HG02981 (cell line): ENCODE results near the gene CYRIA.

Source experiments
- ATAC-seq: cut with Tn5 transposase; IDR thresholded peaks from one replicate; pipeline ENCODE4 v1.9.1; 2021; ENCODE audit warnings: mild to moderate bottlenecking, moderate library complexity; ENCODE audit not compliant: unreplicated experiment

The CYRIA gene

DNA sequence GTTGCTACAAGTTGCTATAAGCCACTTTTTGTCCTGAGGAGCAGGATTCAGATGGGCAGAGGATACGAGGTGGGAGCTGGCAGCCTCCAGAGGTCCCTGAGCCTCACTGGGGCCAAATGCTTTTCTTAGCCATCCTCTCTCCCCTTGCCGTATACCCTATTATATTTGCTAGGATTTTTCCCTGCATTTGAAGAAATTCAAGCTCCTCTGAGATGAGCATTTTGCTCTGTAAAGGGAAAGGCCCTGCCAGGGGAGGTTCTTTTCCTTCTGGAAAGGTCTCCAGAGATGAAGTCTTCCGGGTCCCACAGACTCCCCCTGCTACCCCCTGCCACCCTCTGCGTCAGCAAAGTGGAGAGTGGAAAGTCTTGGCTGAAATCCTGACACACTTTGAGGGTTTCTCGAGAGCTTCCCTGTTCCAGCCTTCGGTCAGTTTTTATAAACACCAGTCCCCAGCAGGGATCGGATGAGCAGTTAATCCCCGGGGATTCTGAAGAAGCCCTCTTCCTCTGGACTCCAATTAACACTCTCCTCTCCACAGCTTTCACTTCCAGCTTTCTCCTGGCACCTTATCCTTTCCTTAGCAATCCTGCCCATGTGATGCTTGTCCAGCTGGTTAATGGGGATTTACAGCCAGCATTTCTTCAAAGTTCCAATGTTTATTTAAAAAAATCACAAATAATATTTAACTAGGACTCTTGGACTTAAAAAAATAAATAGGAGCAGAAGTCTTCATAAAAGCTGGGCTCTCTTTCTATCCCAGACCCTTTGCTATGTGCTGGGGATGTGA is 13.1 kb downstream of the CYRIA start:
- ATAC-seq: no peak

- no peak for ATAC-seq
Observed at GRCh38 chr2:16650287-16651249, 15.1 kb downstream of the CYRIA start.

- ATAC-seq: no peak
Observed at GRCh38 chr2:16649353-16650286, 16.0 kb downstream of the CYRIA start.

DNA sequence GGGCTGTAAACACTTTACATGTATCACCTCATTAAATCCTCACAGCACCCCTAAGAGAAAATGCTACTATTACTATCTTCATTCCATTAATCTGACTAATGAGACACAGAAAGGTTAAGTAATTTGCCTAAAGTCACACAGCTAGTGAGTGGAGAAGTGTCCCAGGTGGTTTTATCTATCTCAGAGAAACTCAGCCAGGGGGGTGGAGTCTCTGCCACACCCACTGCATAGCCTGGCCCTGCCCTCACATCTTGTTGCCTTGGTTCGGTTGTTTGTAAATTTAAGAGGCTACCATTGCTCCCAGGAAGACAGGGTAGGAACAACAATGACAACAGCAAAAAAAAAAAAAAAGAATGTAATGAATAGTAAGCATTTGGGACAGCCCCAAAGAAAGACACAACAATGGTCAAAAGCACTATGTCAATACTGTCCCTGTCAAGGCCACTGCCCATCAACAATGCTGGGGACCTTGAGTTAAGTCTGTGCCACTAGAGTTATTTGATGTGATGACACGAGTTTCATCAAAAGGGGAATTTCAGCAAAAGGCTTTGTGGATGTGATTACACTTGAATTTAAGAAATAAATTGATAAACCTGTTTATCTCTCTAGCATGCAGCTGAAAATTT is 17.5 kb downstream of the CYRIA start:
- no peak for ATAC-seq

DNA sequence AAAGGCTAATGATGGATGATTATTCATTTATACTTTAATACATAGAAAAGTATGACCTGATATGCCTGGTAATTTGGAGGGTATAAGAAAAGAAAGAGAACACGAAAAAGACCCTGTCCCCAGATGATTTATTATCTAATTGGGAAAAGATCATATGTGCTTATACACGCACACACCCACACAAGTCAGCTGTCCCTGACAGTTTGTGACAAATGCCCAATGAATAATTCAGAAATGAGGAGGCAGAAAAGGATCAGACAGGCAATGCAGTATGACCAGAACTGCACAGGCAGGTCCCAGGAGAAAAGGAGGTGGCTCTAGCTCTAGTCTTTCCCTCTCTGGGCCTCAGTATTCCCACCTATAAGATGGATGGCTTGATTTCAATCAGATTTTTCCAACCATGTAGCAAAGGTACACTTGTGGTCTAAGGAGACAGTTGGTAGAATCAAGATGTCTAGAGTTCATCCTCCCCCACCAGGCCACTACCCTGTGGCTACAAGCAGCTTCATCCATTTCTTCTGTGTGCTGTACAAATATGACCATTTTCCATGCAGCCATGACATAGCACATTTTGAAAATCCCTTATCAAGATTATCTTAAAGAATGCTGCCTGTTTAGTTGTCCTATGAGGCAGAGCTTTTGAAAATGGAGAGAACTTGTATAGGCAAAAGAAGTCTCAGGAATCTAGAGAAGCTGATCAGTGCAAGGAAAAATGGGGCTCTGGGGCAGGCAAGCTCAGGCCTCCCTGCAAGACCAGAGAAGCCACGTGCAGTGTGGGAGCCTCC is 19.7 kb downstream of the CYRIA start:
- no peak for ATAC-seq

DNA sequence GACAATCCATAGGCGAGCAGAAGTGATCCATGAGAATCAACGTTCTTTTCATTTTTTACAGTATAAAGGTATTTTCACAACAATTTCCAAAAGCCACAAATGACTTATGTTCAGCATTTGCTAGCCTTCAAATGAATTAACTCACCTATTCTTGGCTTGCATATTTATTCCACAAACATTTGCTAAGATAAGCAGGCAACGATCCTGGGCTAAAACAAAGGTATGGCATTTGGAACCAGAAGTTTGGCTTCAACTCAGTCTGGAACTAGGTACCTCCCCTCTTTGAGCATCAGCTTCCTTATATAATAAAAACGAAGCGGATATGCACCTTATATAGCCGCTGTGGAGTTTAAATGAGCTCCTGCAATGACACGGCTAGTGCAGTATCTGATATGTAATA is 20.5 kb downstream of the CYRIA start:
- no peak for ATAC-seq

DNA sequence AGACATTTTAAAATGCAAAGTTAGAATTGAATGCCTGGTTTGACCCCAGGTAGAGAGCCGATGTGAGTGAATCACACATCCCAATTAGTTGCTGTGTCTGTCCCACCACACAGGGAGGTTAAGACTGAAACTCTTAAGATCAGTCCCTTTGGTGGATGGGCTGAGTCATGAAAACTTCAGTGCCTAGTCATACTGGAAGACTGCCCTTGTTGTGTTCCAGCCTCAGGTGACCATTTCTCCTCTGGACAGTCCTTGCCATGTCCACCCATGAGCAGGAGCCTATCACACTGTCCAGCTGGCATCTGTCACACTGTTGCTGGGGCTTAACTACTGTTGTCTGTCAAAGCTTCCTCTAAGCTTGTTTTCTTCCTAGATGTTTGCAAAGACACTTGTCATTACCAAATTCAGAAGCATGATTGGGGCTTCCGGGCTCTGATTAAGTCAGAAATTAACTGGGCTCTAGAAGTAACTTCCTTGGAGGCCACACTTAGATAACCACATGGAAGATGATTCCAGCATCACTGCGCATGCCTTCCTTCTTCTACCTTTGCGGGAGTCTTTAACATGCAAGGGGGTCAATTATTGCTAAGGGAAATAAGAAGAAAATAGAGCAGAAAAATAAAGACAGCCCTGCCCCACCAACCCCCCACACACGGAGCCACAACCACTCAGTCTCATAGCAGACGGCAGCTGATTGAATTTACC is 21.3 kb downstream of the CYRIA start:
- no peak for ATAC-seq

DNA sequence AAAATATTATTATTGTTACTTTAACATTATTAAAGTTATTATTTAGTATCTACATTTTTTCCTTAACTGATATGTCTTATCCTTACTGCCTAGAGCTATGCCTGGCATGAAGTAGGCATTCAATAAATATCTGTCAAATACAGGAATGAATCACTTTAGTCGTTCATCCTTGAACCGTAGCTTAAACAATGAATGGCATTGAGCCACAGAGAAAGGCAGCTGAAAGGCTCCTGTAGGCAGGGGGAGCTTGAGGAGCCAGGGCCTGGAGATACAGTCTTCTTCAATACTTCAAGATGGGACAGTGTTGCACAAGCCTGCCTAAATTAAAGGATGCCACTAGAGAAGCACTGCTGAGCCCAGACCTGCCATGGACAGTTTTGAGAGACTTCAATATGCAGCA is 22.5 kb downstream of the CYRIA start:
- ATAC-seq: no peak

DNA sequence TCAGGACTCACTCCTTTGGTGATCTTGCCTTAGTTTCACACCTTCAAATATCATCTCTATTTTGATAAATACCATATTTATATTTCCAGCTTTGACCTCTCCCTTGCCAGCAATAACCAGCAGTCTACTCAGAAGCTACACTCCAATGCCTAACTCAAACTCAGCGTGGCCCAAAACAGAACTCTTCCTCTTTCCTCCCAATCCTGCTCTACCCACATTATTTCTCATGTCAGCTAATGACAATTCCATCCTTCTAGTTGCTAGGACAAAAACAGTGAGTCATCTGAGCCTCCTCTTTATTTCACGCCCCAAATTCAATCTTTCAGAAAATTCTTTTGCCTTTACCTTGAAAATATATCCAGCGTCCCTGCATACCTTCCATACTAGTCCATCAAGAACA is 23.5 kb downstream of the CYRIA start:
- ATAC-seq: no peak

DNA sequence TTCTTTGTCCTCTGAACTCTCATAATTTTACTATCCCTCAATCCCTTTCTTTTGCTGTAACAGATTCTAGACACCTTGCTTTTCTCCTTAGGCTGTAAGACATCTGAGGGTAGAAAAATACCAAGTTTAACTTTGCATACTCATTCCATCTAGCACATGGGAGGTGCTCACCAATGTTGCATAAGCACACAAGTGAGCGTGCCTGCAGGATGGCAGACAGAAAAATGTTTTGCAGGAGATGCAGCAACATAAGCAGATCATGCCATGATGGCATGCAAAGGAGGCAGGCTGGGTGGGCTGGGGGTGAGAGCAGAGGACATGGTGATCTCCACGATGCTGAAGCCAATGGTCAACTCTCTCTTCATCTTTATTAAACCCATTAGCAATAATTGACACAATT is 24.1 kb downstream of the CYRIA start:
- no peak for ATAC-seq

DNA sequence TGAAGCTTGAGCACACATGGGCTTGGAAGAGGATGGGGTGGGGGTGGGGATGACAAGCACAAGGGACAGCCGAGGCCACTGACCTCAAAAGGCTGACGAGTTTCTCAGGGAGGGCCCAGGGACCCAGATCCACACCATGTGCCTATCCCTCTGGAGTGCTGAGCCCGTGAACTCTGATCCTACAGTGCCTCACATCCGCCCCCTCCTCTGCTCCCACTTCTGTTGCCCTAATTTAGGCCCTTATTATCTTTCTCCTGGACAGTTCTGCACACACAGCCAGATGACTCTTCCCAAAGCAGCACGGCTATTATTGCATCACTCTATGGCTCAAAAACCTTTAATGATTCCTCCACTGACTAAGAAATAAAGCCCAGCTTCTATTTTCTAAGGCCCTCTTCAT is 24.8 kb downstream of the CYRIA start:
- ATAC-seq: no peak

DNA sequence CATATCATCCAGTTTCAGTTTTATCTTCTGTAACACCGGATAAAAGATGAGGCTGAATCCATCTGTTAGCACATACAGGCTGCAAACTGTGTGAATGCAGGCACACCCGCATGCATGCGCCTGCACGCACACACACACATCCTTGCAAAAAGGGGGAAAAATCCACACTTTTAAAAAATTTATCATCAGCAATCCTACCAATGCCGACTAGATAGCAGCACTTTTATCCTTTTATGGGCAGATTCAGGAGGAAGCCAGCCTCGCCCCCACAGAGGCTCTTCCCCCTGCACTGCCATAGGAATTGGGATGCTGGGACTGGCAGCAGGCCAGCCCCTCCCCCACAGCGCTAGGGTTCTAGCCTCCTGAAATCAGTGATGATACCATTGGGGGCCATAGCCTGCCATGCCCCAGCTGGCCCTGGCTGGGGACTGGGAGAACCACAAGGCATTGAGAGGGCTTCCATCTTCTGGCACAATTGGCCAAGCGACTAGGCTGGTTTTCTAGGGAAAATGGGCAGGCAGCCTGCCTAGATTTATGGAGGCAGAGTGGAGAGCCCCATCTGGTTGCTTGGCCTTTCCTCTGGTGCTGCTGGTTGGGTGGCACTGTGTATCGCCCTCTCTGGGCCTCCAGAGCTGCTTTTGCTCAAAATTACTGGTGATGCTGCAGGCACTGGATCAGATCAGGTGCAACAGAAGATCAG is 25.5 kb downstream of the CYRIA start:
- ATAC-seq: no peak

DNA sequence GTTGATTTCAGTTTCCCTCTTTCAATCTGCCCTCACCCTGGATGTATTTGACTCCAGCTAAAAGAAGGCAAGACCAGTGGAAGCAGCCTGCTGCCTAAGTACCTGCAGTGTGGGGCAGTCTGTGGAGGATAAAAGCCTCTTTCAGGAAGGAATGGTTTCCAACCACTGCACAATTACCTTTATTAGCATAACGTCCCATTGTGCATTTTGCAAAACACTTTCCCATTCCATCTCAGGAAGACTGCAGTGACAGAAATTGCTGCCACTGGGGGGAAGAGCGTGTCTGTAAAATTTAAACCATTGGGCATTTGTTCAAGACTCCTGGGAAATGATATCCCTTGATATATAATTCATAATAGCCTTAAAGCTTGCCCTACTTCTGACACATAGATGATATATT is 26.2 kb downstream of the CYRIA start:
- no peak for ATAC-seq

DNA sequence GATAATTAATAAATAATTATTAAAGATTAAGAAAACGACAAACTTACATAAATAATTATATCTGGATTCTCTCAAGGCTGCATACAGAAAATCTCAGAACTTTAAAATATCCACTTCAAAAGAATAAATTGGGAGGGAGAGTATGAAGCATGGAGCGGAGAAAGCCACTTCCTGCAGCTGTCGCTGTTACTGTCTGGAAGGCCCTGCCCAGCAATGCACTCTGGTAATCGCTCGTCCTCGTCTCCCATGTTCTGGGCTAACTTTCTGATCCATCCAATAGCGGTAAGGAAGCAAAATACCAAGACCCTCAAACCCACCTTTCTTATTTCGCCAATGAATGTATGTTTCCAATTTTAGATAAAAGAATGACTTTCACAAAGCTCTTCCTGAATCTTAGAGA is 26.7 kb downstream of the CYRIA start:
- ATAC-seq: no peak

DNA sequence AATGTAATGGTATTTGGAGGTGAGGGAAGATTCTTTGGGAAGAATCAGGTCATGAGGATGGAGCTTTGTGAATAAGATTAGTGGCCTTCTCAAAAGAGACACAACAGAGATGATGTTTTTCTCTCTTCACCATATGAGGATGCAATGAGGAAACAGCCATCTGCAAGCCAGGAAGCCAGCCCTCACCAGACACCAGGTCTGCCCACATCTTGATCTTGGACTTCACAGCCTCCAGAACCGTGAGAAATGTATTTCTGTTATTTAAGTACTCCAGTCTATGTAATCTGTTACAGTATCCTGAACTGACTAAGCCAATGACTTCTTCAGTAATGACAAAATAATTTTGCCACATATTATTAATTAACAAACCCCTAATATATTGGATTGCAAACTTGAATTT is 28.3 kb downstream of the CYRIA start:
- ATAC-seq: no peak

DNA sequence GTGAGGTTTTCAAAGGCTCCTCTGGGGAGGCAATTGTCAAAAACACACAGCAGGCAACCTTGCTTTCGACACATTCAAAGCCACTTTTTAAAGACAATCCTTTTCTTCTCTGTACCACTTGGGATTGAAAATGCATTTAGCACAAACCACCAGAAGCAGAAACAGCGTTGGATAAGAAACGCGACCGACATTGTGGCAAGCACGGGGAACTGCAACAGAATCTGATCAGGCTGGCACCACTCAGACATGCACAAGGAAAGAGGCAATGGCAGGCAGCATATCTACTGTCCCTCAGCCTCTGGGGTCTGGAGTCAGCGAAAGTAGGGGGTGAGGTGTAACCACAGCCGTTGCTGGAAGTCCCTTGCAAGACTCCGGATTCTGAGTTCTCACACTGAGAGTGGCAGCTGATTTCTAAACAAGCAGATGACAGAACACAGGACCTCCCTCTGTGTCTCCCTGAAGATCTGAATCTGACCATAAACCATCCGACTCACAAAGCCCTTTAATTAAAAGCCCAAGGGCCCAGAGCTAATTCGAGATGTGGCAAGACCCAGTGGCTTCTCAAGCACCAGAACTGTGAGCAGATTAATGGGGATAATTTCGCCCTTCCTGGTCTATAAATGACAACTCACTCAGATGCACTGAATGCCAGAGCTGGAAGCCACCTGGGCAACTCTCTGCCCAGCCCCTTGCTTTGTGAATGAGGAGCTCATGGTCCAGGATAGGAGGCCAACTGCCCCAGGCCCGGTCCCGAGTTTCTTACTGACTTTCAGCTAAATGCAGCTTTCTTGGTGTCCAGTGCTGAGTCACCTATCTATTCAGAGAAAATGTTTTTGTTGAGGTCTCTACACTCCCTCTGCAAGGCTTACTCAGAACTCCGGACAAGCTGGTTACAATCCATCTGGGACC is 29.6 kb downstream of the CYRIA start:
- ATAC-seq: no peak

DNA sequence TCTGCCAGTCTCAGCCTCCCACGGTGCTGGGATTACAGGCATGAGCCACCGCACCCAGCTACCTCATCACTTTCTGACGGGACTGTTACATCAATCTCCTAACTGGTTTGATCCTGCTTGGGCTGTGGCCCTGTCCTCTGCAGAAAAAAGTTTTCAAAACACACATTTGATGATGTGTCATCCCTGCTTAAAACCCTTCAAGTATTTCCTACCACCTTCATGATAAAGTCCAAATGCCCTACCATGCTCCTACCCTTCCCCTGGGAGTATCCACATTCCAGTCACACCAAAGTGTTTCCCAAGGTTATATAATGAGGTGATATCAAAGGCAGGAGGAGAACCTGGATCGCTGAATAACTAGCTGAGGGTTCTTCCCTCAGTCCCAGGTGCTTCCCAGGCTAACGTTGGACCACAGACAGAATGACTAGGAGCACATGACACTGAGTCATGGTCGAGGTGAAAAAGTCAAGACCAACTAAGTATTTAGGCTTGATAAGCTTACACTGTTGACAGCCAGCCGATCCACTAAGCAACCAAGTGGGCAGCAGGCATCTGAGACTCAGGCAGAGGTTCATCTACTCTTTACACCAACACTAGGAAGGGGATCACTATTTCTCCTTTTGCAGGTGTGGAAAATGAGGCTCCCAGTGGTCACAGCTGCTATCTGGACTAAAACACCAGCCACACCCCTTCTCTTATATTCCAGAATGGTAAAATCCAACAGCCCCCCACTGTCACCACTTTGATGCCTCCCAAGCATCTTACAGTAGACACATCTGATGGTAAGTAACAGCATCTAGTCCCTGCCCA is 31.8 kb downstream of the CYRIA start:
- ATAC-seq: no peak
